B cell (primary cell): ENCODE data around the gene SUGCT. TPM values are rescaled to one million over a fixed set of nuclear protein-coding genes. Genes with fewer than 3 reads are reported as not detected.

Experiments
- ATAC-seq: fragments of 200-7000 bp; cut with Tn5 transposase; one replicate; pipeline ENCODE4 v1.10.0; 2021; ENCODE audit warnings: low read depth, mild to moderate bottlenecking, moderate number of reproducible peaks, moderate library complexity
- CTCF ChIA-PET: fragments of 350-600 bp; sonication (Branson Sonifier 250); formaldehyde crosslinking; loops from one replicate; lab custom pipeline; 2021; ENCODE audit warnings: antibody characterized with exemption, inconsistent platforms; lab: Charles Lee
- POLR2A ChIA-PET: fragments of 350-600 bp; sonication (Branson Sonifier 250); formaldehyde crosslinking; loops from one replicate; lab custom pipeline; 2021; ENCODE audit warnings: antibody characterized with exemption; lab: Charles Lee
- DNase-seq: peaks from one replicate; pipeline ENCODE4 v3.0.0; 2013
- H2AFZ ChIP-seq: 2 replicates; pipeline ENCODE4 v1.6.1; 2012; ENCODE audit warnings: mild to moderate bottlenecking, low read depth, low read length; ENCODE audit not compliant: insufficient read depth, poor library complexity, severe bottlenecking
- H3K27ac ChIP-seq, 2 donors: 1 replicate in 1 of 2; 2 replicates in 1 of 2; pipeline ENCODE4 v1.5.1; 2012 to 2013; ENCODE audit warnings: low read length in 2 of 2, mild to moderate bottlenecking in 2 of 2, moderate library complexity in 1 of 2
- H3K27me3 ChIP-seq, 4 experiments: fragments of 200-600 bp in 1 of 4; sonication (generic) in 1 of 4; replicated peaks in 1 of 4; 1 replicate in 2 of 4; 2 replicates in 2 of 4; pipeline versions ENCODE4 v1.6.1 to v1.7.0; 2013 to 2016; ENCODE audit warnings: low read length in 3 of 4, mild to moderate bottlenecking in 2 of 4, mixed read lengths in 1 of 4, moderate library complexity in 1 of 4; ENCODE audit not compliant: insufficient read depth in 4 of 4, control insufficient read depth in 3 of 4; ENCODE audit errors: control extremely low read depth in 1 of 4
- H3K36me3 ChIP-seq, 2 experiments: replicated peaks in 1 of 2; 1 replicate in 1 of 2; 2 replicates in 1 of 2; pipeline versions ENCODE4 v1.6.1 to v1.7.1; 2013; ENCODE audit warnings: low read length in 1 of 2; ENCODE audit not compliant: insufficient read depth in 2 of 2, control insufficient read depth in 1 of 2; ENCODE audit errors: control extremely low read depth in 1 of 2, extremely low read depth in 1 of 2
- H3K4me1 ChIP-seq, 2 donors: fragments of 200-600 bp in 1 of 2; sonication (generic) in 1 of 2; 1 replicate in 1 of 2; 2 replicates in 1 of 2; pipeline versions ENCODE4 v1.5.1 to v1.6.1; 2013 to 2017; ENCODE audit warnings: low read length in 2 of 2; ENCODE audit not compliant: control insufficient read depth in 2 of 2, insufficient read depth in 2 of 2
- H3K4me2 ChIP-seq: replicated peaks from 2 replicates; pipeline ENCODE3; 2012; ENCODE audit warnings: mild to moderate bottlenecking, low read depth, low read length; ENCODE audit not compliant: poor library complexity, severe bottlenecking
- H3K4me3 ChIP-seq, 5 experiments: fragments of 200-600 bp in 1 of 5; sonication (generic) in 1 of 5; 1 replicate in 3 of 5; 2 replicates in 2 of 5; pipeline versions ENCODE4 v1.5.1 to v1.7.0; 2011 to 2016; ENCODE audit warnings: low read length in 4 of 5, mild to moderate bottlenecking in 4 of 5, low read depth in 2 of 5, control low read depth in 1 of 5, moderate library complexity in 1 of 5; ENCODE audit not compliant: insufficient read depth in 1 of 5; ENCODE audit errors: control extremely low read depth in 1 of 5, extremely low read depth in 1 of 5
- H3K79me2 ChIP-seq: fragments of 200-600 bp; sonication (generic); one replicate; pipeline ENCODE4 v1.6.0; 2016; ENCODE audit warnings: low read length; ENCODE audit not compliant: control insufficient read depth, insufficient read depth
- H3K9ac ChIP-seq: fragments of 200-600 bp; sonication (generic); 2 replicates; pipeline ENCODE4 v1.6.1; 2017; ENCODE audit warnings: mild to moderate bottlenecking, low read length, moderate library complexity
- H3K9me3 ChIP-seq, 3 donors: one replicate each; pipeline versions ENCODE4 v1.6.1 to v1.7.1; 2013; ENCODE audit warnings: low read length in 2 of 3; ENCODE audit not compliant: control insufficient read depth in 2 of 3, insufficient read depth in 1 of 3; ENCODE audit errors: control extremely low read depth in 1 of 3
- H4K20me1 ChIP-seq: 2 replicates; pipeline ENCODE4 v1.6.0; 2012; ENCODE audit warnings: mild to moderate bottlenecking, low read length; ENCODE audit not compliant: insufficient read depth, control insufficient read depth, poor library complexity, severe bottlenecking
- H3K27ac Mint-ChIP-seq: one replicate; pipeline ENCODE4 v1.8.0; 2021; ENCODE audit warnings: mixed read lengths
- H3K27me3 Mint-ChIP-seq: one replicate; pipeline ENCODE4 v1.8.0; 2021; ENCODE audit warnings: mixed read lengths
- H3K4me1 Mint-ChIP-seq: one replicate; pipeline ENCODE4 v1.8.0; 2021; ENCODE audit warnings: mixed read lengths
- H3K4me3 Mint-ChIP-seq: one replicate; pipeline ENCODE4 v1.8.0; 2021; ENCODE audit warnings: mixed read lengths
- H3K9me3 Mint-ChIP-seq: one replicate; pipeline ENCODE4 v1.8.0; 2022; ENCODE audit warnings: mixed read lengths; ENCODE audit not compliant: insufficient read depth
- EZH2 ChIP-seq: IDR thresholded peaks from 2 replicates; pipeline ENCODE4 v1.6.1; 2012; ENCODE audit warnings: borderline replicate concordance, low read depth, mild to moderate bottlenecking, moderate library complexity, low read length; ENCODE audit not compliant: insufficient read depth, poor library complexity, severe bottlenecking
- WGBS: methylation state at CpG from one replicate; pipeline ENCODE4 v1.1.5; 2013; ENCODE audit warnings: missing lambda C conversion rate; ENCODE audit not compliant: insufficient coverage; 5-methylcytosine and 5-hydroxymethylcytosine counted together
- intact Hi-C: fragments of 100-400 bp; cut with micrococcal nuclease; formaldehyde crosslinking; loops from one replicate; pipeline ENCODE4 v1.10.0; 2022
- polyA plus RNA-seq: library from polyadenylated mRNA; depleted of rRNA; stranded (reverse); fragments of >200 nt; gene quantifications from 2 replicates; pipeline ENCODE4 v1.2.3, GENCODE V29; 2012
- small RNA-seq: library from RNA; depleted of rRNA; stranded (forward); fragments of <200 nt; gene quantifications from one replicate; pipeline ENCODE3, GENCODE V24; 2012; ENCODE audit warnings: low replicate concordance, low read depth; ENCODE audit not compliant: insufficient read length
- total RNA-seq, 2 donors: library from RNA; stranded (reverse); fragments of 120-200 nt in 1 of 2; gene quantifications; 1 replicate in 1 of 2; 2 replicates in 1 of 2; pipeline versions ENCODE4 v1.2.3 to v1.2.4, GENCODE V29; 2013 to 2022
- TF ChIP-seq, protein P1 (sequence below): fragments of 200-600 bp; IDR thresholded peaks from one replicate; pipeline ENCODE4 v1.8.0; 2022; ENCODE audit warnings: antibody characterized with exemption, mild to moderate bottlenecking

Gene SUGCT
- total and polyA plus RNA-seq, 2 donors (not counting 1 experiment from before 2014, with no cell fraction given) = 0.19 to 0.86 TPM

DNA sequence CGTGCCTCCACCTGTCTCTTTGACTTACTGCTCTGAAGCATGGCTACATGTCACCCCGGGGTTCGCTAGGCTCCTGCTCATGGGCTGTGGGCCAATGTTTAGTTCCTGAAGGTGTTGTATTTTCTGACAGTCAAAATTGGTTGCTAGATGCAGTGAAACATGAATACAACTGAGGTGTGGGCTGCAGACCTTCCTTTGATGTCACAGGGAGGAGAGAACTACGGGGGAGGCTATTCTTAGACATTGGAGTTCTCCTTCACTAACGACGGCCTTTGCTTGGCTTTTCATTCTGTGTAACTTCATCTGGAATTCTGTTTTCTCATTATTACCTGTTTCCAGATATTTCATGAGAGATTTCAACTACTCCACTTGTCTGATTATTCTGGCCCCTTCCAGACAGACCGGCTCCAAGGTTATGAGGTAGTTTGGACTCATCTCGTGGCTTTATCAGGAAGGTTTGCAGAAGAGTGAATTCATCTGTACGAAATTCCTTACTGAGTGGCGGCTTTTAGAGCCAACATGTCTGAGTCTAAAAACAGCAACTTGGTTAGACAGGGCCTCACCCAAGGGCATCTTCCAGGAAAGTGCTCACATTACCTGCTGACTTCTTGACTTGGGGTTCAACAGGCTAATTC, 774.7 kb downstream of the SUGCT start:
- no peaks in the 10 kb centered on the region for H3K4me1 ChIP-seq
- 87% methylated on average over 7 of the region's 10 CpGs for WGBS
- intact Hi-C loops = no loop called here

More for the DNA sequence above, 774.7 kb downstream of the SUGCT start:
- Mint-ChIP-seq H3K27me3 (no peaks in the 10 kb centered on the region), H3K4me3 (no peak overlapping the region), H3K9me3 (no peaks in the 10 kb centered on the region), H3K4me1 (no peaks in the 10 kb centered on the region), H3K27ac (no peak overlapping the region)
- H4K20me1 ChIP-seq = no peaks in the 10 kb centered on the region
- no peaks in the 10 kb centered on the region for H3K79me2 ChIP-seq
- DNase-seq = no peak
- no peak overlapping the region for H2AFZ ChIP-seq
- POLR2A ChIA-PET = no interaction called here
- no peak for TF ChIP-seq EZH2
- TF ChIP-seq, protein P1, sequence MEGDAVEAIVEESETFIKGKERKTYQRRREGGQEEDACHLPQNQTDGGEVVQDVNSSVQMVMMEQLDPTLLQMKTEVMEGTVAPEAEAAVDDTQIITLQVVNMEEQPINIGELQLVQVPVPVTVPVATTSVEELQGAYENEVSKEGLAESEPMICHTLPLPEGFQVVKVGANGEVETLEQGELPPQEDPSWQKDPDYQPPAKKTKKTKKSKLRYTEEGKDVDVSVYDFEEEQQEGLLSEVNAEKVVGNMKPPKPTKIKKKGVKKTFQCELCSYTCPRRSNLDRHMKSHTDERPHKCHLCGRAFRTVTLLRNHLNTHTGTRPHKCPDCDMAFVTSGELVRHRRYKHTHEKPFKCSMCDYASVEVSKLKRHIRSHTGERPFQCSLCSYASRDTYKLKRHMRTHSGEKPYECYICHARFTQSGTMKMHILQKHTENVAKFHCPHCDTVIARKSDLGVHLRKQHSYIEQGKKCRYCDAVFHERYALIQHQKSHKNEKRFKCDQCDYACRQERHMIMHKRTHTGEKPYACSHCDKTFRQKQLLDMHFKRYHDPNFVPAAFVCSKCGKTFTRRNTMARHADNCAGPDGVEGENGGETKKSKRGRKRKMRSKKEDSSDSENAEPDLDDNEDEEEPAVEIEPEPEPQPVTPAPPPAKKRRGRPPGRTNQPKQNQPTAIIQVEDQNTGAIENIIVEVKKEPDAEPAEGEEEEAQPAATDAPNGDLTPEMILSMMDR = no peak
- no peak overlapping the region for H3K4me2 ChIP-seq
- H3K36me3 ChIP-seq = no peaks in the 10 kb centered on the region
- no peak overlapping the region for H3K4me3 ChIP-seq
- CTCF ChIA-PET = no interaction called here
- no peaks in the 10 kb centered on the region for H3K9me3 ChIP-seq
- H3K27ac ChIP-seq = no peak overlapping the region
- ATAC-seq = no peak
- no peak overlapping the region for H3K9ac ChIP-seq
- H3K27me3 ChIP-seq = no peaks in the 10 kb centered on the region

Small RNA genes lying within 50 kb of the gene (small RNA-seq; reads per million reads assigned to genes)
- gene AC006023.1 (not detected), gene AC006023.2 (not detected)

Other genes with a start within 250 kb of the SUGCT start
- 146 and 157 TPM in 2 replicates for gene CDK13, start 184.7 kb upstream of the SUGCT start, total RNA-seq
- 50.8 and 56.1 TPM in 2 replicates for gene CDK13, start 184.7 kb upstream of the SUGCT start, polyA plus RNA-seq
- gene MPLKIP, start 383 bp upstream of the SUGCT start, total RNA-seq = 31.4 and 34.1 TPM in 2 replicates
- 20.9 and 23.2 TPM in 2 replicates for gene MPLKIP, start 383 bp upstream of the SUGCT start, polyA plus RNA-seq